HepG2 (cell line): ENCODE data around the gene ZNF491. TPM values are rescaled to one million over a fixed set of nuclear protein-coding genes. Genes with fewer than 3 reads are reported as not detected.

Source experiments
- BCL6 ChIP-seq: IDR thresholded peaks from 2 replicates; pipeline ENCODE4 v1.6.1; 2016; ENCODE audit warnings: missing genetic modification reagents, missing compliant biosample characterization
- DMAP1 ChIP-seq: IDR thresholded peaks from 2 replicates; pipeline ENCODE4 v1.6.1; 2016
- GFI1 ChIP-seq: sonication (generic); formaldehyde crosslinking; IDR thresholded peaks from 2 replicates; pipeline ENCODE4 v1.5.0; 2020; ENCODE audit warnings: missing genetic modification reagents, mild to moderate bottlenecking, borderline replicate concordance
- KMT2B ChIP-seq: IDR thresholded peaks from 2 replicates; pipeline ENCODE4 v1.6.1; 2016; ENCODE audit warnings: missing genetic modification reagents, missing compliant biosample characterization
- MTA1 ChIP-seq: sonication (generic); formaldehyde crosslinking; IDR thresholded peaks from 2 replicates; pipeline ENCODE4 v1.4.0; 2020; ENCODE audit warnings: missing genetic modification reagents, mild to moderate bottlenecking, borderline replicate concordance
- NFIC ChIP-seq: IDR thresholded peaks from 2 replicates; pipeline ENCODE4 v1.6.1; 2012; ENCODE audit warnings: mild to moderate bottlenecking, low read length, inconsistent platforms
- NR2C2 ChIP-seq: sonication (generic); formaldehyde crosslinking; IDR thresholded peaks from 2 replicates; pipeline ENCODE4 v1.4.0; 2020; ENCODE audit warnings: missing genetic modification reagents, mild to moderate bottlenecking, moderate library complexity, borderline replicate concordance
- SALL2 ChIP-seq: sonication (generic); formaldehyde crosslinking; IDR thresholded peaks from 2 replicates; pipeline ENCODE4 v1.8.1; 2023; ENCODE audit warnings: mild to moderate bottlenecking, missing genetic modification reagents, inconsistent platforms
- SMC3 ChIP-seq: IDR thresholded peaks from 2 replicates; pipeline ENCODE4 v1.6.1; 2011; ENCODE audit warnings: low read length, improper control_type of control experiment
- TRIM22 ChIP-seq: fragments of 450-650 bp; IDR thresholded peaks from 2 replicates; pipeline ENCODE4 v1.6.1; 2017
- ZFP36L2 ChIP-seq: sonication (generic); formaldehyde crosslinking; IDR thresholded peaks from 2 replicates; pipeline ENCODE4 v1.4.0; 2020; ENCODE audit warnings: missing genetic modification reagents
- ZFP90 ChIP-seq: sonication (generic); formaldehyde crosslinking; IDR thresholded peaks from 2 replicates; pipeline ENCODE4 v1.8.0; 2022; ENCODE audit warnings: missing genetic modification reagents, mild to moderate bottlenecking, inconsistent platforms, borderline replicate concordance
- ZNF296 ChIP-seq: sonication (generic); formaldehyde crosslinking; conservative IDR thresholded peaks from 2 replicates; pipeline ENCODE4 v1.5.0; 2020; ENCODE audit warnings: mild to moderate bottlenecking, missing genetic modification reagents
- ZNF547 ChIP-seq: sonication (generic); formaldehyde crosslinking; IDR thresholded peaks from 2 replicates; pipeline ENCODE4 v1.5.1; 2020; ENCODE audit warnings: mild to moderate bottlenecking, missing genetic modification reagents
- polyA plus RNA-seq, 8 experiments: library from polyadenylated mRNA; depleted of rRNA in 3 of 8; stranded (reverse) in 7 of 8; unstranded in 1 of 8; fragments of >200 nt; fragmentation: Illumina TruSeq in 4 of 8; extraction: Trizol in 4 of 8; gene quantifications; 2 replicates each; pipeline versions ENCODE4 v1.2.1 to v1.2.3, GENCODE V29; 2011 to 2016; ENCODE audit warnings: low read depth in 4 of 8, missing spikeins in 1 of 8, mixed read lengths in 1 of 8; ENCODE audit not compliant: insufficient read depth in 1 of 8
- total RNA-seq, 5 experiments: library from RNA; depleted of rRNA; stranded (reverse); fragments of >200 nt; fragmentation: Illumina TruSeq; extraction: Trizol; gene quantifications; 2 replicates each; pipeline ENCODE4 v1.2.3, GENCODE V29; 2016; ENCODE audit warnings: low read depth in 1 of 5
- TF ChIP-seq, protein P1 (sequence below): IDR thresholded peaks from 2 replicates; pipeline ENCODE4 v1.6.1; 2018; ENCODE audit warnings: missing genetic modification reagents
- TF ChIP-seq, protein P2 (sequence below): sonication (generic); formaldehyde crosslinking; IDR thresholded peaks from 2 replicates; pipeline ENCODE4 v1.5.1; 2020; ENCODE audit warnings: mild to moderate bottlenecking, missing genetic modification reagents, moderate library complexity
- TF ChIP-seq, protein P3 (sequence below): sonication (generic); formaldehyde crosslinking; IDR thresholded peaks from 2 replicates; pipeline ENCODE4 v1.4.0; 2020; ENCODE audit warnings: missing genetic modification reagents
- TF ChIP-seq, protein P4 (sequence below): sonication (generic); formaldehyde crosslinking; IDR thresholded peaks from 2 replicates; pipeline ENCODE4 v1.5.0; 2020; ENCODE audit warnings: mild to moderate bottlenecking, missing genetic modification reagents

The ZNF491 gene
- total and polyA plus RNA-seq, 2 of the 13 experiments (the other 11 are each of a cell fraction or from before 2014, with no cell fraction given), result 0.57 to 2.2 TPM

GRCh38 chr19:11798391-11799330 lies at the start of gene ZNF491 (continued):
- TF ChIP-seq, protein P1, sequence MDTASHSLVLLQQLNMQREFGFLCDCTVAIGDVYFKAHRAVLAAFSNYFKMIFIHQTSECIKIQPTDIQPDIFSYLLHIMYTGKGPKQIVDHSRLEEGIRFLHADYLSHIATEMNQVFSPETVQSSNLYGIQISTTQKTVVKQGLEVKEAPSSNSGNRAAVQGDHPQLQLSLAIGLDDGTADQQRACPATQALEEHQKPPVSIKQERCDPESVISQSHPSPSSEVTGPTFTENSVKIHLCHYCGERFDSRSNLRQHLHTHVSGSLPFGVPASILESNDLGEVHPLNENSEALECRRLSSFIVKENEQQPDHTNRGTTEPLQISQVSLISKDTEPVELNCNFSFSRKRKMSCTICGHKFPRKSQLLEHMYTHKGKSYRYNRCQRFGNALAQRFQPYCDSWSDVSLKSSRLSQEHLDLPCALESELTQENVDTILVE (CRISPR knock-in tag), result peak; percentile 29; the same call in 1 of the 2 replicates
- peak; percentile 63; the same call in 1 of the 2 replicates for TF ChIP-seq GFI1 (CRISPR knock-in tag)
- TF ChIP-seq, protein P2, sequence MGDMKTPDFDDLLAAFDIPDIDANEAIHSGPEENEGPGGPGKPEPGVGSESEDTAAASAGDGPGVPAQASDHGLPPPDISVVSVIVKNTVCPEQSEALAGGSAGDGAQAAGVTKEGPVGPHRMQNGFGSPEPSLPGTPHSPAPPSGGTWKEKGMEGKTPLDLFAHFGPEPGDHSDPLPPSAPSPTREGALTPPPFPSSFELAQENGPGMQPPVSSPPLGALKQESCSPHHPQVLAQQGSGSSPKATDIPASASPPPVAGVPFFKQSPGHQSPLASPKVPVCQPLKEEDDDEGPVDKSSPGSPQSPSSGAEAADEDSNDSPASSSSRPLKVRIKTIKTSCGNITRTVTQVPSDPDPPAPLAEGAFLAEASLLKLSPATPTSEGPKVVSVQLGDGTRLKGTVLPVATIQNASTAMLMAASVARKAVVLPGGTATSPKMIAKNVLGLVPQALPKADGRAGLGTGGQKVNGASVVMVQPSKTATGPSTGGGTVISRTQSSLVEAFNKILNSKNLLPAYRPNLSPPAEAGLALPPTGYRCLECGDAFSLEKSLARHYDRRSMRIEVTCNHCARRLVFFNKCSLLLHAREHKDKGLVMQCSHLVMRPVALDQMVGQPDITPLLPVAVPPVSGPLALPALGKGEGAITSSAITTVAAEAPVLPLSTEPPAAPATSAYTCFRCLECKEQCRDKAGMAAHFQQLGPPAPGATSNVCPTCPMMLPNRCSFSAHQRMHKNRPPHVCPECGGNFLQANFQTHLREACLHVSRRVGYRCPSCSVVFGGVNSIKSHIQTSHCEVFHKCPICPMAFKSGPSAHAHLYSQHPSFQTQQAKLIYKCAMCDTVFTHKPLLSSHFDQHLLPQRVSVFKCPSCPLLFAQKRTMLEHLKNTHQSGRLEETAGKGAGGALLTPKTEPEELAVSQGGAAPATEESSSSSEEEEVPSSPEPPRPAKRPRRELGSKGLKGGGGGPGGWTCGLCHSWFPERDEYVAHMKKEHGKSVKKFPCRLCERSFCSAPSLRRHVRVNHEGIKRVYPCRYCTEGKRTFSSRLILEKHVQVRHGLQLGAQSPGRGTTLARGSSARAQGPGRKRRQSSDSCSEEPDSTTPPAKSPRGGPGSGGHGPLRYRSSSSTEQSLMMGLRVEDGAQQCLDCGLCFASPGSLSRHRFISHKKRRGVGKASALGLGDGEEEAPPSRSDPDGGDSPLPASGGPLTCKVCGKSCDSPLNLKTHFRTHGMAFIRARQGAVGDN (CRISPR knock-in tag), result peak; percentile 81
- TF ChIP-seq ZFP36L2 (CRISPR knock-in tag), result no peak
- TF ChIP-seq NR2C2, result 0 out of 2 replicates have a peak, but pooled peaks have one; percentile 33
- no peak for TF ChIP-seq ZNF547 (CRISPR knock-in tag)
- TF ChIP-seq ZFP90 (CRISPR knock-in tag), result peak; percentile 71; the same call in 1 of the 2 replicates
- TF ChIP-seq TRIM22, result no peak
- TF ChIP-seq ZNF296 (CRISPR knock-in tag), result 0 out of 2 replicates have a peak, but pooled peaks have one; percentile 48
- no peak for TF ChIP-seq BCL6 (CRISPR knock-in tag)
- no peak for TF ChIP-seq NFIC
- TF ChIP-seq MTA1 (CRISPR knock-in tag), result peak; percentile 46; the same call in 1 of the 2 replicates
- peak; percentile 67; the same call in 1 of the 2 replicates for TF ChIP-seq SALL2
- TF ChIP-seq, protein P3, sequence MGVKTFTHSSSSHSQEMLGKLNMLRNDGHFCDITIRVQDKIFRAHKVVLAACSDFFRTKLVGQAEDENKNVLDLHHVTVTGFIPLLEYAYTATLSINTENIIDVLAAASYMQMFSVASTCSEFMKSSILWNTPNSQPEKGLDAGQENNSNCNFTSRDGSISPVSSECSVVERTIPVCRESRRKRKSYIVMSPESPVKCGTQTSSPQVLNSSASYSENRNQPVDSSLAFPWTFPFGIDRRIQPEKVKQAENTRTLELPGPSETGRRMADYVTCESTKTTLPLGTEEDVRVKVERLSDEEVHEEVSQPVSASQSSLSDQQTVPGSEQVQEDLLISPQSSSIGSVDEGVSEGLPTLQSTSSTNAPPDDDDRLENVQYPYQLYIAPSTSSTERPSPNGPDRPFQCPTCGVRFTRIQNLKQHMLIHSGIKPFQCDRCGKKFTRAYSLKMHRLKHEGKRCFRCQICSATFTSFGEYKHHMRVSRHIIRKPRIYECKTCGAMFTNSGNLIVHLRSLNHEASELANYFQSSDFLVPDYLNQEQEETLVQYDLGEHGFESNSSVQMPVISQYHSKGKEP (CRISPR knock-in tag), result no peak
- TF ChIP-seq SMC3, result no peak
- TF ChIP-seq, protein P4, sequence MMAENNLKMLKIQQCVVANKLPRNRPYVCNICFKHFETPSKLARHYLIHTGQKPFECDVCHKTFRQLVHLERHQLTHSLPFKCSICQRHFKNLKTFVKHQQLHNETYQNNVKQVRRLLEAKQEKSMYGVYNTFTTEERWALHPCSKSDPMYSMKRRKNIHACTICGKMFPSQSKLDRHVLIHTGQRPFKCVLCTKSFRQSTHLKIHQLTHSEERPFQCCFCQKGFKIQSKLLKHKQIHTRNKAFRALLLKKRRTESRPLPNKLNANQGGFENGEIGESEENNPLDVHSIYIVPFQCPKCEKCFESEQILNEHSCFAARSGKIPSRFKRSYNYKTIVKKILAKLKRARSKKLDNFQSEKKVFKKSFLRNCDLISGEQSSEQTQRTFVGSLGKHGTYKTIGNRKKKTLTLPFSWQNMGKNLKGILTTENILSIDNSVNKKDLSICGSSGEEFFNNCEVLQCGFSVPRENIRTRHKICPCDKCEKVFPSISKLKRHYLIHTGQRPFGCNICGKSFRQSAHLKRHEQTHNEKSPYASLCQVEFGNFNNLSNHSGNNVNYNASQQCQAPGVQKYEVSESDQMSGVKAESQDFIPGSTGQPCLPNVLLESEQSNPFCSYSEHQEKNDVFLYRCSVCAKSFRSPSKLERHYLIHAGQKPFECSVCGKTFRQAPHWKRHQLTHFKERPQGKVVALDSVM, result peak; percentile 65
- peak; percentile 52; the same call in 1 of the 2 replicates for TF ChIP-seq KMT2B (CRISPR knock-in tag)
- TF ChIP-seq DMAP1 (CRISPR knock-in tag), result peak; percentile 38; the same call in 1 of the 2 replicates
